GM19467 (cell line): Measurements from ENCODE around the gene DCBLD1.
"Not testable (repeated sequence)": the region's sequence is repeated elsewhere in the genome, so short reads cannot be mapped to it uniquely, and the experiment has no call there.

ENCODE experiments used
- ATAC-seq: cut with Tn5 transposase; IDR thresholded peaks from one replicate; pipeline ENCODE4 v1.9.1; 2021; ENCODE audit warnings: mild to moderate bottlenecking, moderate library complexity; ENCODE audit not compliant: unreplicated experiment

Gene DCBLD1

DNA sequence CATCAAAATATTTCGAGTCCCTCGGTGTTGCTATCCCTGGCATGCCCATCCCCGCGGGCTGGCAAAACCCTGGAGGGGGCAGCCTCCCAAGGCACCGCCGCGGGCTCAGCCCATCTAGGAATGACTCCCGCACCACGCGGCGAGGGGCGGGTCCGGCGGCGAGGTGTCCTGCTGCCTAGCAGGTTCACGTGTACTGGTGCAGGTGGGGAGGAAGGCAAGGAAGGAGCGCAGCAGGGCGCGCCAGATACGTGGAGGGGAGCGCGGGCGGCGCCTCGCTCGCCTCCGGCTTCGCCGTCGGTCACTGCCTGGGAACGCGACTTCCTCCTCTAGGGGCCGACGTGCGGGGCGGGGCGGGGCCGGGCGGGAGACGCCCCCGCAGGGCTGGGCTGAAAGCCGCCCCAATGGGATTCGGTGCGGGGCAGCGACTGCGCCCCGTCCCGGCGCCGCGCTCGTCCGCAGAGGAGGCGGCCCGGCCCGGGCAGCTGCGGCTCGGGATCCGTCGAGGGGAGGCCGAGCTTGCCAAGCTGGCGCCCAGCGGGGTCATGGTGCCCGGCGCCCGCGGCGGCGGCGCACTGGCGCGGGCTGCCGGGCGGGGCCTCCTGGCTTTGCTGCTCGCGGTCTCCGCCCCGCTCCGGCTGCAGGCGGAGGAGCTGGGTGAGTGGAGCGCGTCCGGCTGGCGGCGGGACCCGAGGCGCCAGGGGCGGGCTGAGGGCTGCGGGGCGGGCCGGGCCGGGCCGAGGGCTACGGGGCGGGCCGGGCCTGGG lies at the start of gene DCBLD1:
Gene DCBLD1, plus strand, starts transcription at position 435 of the 764 bp plus-strand sequence. Its CDS starts 108 bp downstream, at position 543.
- peak; percentile 86 for ATAC-seq

DNA sequence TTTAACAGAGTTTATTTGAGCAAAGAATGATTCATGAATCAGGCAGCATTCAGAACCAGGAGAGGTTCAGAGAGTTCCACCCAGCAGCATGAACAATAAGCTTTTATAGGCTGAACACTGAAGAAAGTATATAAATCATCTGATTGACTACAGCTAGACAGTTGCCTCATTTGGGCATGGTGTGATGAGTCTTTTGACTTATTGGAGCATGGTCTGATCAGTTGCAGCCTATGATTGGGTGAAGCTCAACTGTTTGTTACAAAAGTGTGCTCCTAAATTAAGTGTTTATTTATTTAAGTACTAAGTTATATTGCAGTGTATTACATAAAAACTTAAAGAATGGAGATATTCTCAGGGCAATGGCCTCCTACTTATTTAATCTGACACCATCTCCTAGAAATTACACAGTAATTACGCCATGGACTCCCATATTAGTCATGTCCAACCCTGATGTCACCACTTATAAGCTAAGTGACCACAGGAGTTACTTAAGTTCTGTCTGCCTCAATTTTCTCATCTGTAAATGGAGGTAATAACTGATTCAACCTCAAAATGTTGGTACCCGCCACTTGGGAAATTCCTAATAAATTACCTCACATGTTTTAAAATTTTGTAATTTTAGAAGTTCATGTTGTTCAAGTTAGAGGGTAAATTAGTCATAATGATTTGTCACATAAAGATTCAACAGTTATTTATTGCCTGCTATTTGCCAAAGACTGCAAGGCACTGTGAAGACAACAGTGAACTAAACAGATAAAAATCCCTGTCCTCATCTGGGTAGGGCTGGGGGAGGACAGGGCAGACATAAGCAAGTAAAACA lies 41.6 kb upstream of the DCBLD1 start:
- ATAC-seq = no peak

DNA sequence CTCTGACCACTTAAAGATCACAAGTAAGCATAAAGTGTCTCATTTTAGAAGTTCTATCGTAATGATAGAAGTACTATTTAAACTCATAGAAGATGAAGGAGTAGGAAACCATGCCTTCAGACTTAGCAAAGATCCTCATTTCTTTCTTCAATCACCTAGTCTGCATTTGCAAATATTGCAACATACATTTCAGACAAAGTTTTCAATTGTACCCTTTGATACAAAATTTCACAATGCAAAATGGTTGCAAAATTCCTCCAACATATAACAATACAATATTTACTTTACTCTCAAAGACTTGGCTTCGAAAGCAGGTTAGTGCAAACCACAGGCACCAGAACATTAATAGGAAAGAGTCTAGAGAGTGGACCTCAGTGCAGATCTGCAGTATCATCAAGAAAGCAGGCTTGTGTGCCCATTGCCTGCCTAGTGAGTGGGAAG lies 40.6 kb upstream of the DCBLD1 start:
- ATAC-seq = no peak

DNA sequence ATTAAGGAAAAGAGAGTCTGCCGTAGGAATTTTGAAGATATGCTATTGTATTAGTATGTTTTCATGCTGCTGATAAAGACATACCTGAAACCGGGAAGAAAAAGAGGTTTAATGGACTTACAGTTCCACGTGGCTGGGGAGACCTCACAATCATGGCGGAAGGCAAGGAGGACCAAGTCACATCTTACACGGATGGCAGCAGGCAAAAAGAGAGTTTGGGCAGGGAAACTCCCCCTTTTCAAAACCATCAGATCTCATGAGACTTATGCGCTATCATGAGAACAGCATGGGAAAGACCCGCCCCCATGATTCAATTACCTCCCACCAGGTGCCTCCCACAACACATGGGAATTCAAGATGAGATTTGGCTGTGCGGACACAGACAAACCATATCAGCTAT lies 40.2 kb upstream of the DCBLD1 start:
- not testable (repeated sequence) for ATAC-seq

DNA sequence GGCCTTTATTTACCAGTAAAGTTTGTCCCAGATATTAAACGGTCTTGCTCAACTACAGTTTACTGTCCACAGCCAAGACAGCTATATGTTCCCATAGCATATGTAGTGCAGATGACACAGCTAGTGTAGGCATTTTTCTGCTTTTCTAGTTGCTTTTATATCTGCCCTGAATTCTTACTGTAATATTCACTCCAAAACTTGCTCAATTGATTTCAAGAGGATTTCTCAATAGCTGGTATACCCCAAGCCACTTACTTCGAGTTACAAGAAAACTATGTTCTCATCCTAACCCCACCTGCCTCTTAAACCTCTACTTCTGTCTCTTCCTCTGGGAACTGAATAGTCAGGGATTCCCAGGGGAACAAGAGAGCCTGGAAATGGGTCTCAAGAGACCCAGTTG lies 37.9 kb upstream of the DCBLD1 start:
- ATAC-seq = no peak

DNA sequence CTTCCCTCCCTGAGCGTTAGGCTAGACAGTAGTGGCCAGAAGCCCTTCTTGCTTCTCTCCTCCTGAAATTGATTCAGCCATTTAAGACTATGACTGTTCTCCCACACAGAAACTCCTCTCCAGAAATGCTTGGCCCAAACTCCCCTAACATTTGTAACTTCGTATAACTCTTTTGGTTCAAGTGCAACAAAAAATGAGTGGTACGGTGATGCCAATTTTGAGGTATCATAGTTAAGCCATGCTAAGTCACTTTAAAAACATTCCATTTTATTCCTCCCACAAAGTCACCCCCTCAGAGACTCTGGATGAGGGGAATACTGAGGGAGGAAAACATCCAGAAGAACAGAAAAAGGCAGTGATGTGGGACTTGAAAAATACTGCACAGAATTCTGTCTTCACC lies 35.6 kb upstream of the DCBLD1 start:
- ATAC-seq = no peak

DNA sequence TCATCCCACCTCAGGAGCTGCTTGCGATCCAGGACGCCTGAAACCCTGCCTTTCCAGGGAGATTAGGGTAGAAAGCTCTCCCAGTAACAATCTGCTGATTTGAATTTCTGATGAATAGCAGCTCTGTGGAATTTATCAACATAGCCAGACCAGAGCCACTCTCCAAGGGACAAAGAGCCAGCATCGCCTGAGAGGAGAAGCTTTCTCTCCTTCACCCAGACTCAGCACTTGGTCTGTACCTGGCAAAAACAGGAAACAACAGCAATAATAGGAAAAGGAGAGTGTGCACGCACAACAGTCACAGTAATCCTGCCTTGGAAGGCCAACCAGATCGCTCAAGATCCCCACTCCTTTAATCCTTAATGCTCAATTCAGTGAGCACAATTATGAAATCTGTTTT lies 34.5 kb upstream of the DCBLD1 start:
- no peak for ATAC-seq

DNA sequence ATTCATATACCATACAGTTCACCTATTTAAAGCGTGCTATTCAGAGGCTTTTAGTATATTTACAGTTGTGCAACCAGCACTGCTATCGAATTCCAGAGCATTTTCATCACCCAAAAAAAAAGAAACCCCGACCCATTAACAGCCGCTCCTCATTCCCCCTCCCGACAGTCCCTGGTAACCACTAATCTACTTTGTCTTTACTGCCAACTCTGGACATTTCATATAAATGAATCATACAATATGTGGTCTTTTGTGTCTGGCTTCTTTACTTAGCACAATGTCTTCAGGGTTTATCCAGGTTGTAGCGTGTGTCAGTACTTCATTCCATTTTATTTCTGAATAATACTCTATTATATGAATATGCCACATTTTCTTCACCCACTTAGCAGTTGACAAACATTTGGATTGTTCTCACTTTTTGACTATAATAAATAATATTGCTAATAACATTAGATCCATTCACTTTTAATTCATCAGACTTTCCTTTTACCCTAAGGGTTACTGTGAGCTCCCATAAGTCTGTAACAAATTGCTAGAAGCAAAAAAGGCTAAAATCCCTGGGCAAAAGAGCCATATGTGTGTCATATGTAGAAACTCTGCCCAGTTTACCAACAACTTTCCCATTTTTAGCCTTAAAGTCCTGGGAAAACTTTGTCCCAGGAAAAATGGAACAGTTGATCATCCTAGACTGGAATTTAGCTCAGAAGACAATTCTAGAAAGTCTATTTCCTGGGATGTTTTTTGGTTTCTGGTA lies 33.6 kb upstream of the DCBLD1 start:
- no peak for ATAC-seq

DNA sequence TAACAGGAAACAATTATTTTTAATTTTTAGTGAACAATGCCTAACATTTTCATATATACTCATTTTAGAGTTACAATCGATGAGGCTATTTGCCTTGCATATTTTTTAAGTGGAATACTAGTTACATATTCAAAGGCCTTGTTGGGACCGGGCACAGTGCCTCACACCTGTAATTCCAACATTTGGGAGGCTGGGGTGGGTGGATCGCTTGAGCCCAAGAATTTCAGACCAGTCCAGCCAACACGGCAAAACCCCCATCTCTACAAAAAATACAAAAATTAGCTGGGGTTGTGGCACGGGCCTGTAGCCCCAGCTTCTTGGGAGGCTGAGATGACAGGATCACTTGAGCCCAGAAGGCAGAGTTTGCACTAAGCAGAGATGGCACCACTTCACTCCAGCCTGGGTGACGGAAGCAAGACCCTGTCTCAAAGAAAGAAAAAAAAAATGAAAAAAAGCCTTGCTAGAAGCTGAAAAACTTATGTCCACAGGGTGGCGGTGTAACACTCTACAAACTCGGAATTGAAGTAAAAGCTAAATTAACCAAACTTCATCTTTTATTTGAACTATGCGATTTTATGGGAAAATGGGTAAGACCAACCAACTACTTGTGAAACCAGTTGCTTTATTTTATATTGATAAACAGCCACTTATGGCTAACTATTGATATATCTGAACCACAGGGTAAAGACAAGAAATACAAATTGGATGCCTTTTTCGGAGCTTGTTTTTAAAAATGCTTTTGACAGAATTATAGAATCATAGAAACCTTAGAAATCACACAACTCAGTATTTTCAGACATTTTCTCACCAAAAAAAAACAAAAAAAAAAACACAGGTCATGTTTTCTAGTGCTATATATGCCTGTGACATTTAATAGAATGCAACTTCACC lies 32.7 kb upstream of the DCBLD1 start:
- no peak for ATAC-seq

DNA sequence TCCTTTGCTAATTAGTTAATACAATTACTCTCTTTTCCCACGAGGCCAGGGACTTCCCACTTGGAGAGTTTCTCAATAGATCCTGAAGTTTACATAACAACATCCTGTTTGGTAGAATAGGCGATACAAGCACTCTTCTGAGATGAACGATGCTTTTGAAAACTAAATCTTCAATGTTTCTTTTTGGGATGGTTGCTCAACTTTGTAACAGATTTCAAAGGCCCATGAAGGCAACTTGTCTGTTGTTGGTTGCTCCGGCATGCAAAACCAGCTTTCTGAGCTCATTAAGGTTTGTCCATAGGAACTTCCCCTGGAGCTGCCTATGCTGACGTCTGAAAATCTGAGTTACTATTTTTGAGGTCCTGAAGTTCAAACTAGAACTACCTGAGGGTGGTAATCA lies 30.8 kb upstream of the DCBLD1 start:
- ATAC-seq = no peak

DNA sequence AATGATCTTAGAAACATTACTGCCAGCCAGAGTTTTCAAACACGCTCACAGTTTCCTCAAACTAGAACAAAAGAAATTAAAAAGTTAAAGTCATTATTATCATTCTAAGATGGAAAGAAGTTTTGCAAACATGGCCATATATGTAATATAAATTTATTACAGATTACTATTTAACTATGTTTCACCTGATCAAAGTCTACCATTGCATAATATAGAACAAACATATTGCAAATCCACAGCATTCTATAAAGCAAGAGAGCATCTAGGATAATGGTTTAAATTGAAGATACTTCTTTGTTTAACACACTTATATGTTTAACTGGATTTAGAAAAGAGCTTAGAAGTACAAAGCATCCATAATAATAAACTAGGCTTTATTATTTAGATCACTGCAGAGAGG lies 26.2 kb upstream of the DCBLD1 start:
- ATAC-seq = no peak

DNA sequence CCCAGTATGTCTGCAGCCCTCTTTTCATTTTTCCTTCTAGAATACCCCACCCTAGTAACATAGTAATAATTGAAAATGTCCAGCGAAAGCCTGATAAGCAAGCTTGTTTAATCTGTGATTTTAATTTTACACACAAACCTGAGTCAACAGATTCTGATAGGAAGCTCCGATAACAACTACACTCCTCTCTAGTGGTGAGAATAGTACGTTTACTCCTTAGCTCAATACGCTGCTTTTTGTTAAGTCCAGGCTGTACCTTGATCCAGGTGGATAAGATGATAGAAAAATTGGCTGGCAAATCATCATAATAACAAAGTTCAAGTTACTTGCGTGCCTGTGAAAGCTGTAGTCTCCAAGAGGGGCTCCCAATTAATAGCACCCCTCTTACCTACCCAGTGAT lies 25.5 kb upstream of the DCBLD1 start:
- no peak for ATAC-seq

DNA sequence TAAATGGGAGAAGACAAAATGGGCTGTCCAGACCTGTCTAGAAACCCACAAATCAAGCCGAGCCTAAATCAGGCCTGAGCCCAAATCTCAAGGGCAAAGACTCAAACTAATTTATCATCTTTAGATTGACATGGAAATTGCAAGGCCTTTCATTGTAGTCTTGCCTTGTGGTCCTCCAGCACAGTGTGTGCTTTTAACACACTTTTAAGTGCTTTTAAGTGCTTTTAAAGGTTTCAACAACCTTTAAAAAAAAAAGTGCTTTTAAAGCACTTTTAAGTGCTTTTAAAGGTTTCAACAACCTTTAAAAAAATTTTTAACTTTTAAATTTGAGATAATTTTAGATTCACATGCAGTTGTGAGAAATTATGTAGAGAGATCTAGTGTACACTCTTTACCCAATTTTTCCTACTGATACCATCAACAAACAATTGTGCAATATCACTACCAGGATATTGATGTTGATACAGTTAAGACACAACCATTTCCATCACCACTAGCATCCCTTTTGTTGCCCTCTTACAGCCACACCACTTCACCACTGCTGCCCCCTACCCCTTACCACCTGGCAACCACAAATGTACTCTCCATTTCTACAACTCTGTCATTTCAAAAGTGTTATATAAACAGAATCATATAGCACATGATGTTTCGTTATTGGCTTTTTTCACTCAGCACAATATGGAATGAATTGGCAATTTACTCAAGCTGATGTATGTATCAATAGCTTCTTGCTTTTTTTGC lies 23.1 kb upstream of the DCBLD1 start:
- ATAC-seq = no peak

DNA sequence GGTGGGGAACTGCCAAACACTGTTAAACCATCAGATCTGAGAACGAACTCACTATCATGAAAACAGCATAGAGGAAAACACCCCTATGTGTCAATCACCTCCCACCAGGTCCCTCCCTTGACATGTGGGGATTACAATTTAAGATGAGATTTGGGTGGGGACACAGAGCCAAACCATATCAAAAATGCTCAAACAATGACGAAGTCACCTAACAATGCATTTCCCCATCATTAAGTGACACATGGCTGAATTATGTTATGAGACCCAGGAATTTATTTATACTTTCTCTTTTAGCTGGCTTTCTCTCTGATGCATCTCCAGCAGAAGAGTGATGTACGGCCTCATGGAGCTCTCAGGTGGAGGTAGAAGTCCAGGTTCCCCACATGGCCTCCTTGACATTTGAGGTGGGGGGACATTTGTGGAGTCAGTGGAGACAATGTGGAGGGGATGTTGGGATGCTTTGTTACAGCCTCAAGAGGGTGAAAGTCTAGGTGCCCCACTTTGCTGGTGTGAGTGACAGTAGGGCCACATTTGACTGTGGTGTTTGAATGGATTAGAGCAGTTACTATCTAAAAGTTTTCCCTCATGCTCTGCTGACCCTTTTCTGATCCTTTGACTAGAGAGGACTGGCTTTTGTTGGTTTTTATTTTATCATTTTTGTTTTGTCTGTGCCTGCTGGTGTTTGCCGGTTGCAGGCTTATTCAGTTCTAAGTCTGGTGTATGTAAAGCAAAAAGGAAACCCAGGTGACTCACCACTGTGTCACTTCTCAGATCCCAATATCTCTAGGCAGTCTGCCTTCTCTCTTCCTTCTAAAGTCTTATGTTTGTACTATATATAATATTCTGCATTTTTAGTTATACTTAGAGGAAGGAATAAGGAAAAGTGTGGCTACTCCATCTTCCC lies 18.5 kb upstream of the DCBLD1 start:
- ATAC-seq = no peak

DNA sequence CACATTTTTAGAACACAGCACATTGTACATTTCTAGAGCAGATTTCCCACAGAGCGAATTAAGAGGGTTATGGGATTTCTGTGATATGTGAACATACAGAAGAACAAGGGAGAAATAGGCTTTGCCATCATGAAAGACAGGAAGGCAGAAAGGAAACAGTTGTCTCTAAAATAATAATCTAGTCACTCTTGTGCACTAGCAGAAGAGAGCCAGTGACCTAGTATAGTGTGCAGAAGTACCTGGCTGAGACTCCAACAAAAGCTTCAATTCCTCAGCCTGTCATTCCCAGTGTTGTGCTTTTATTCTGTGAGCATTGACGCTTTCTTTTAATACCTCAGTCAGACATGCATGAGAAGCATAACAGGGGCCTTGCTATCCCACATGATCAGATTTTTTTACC lies 17.8 kb upstream of the DCBLD1 start:
- ATAC-seq = no peak

DNA sequence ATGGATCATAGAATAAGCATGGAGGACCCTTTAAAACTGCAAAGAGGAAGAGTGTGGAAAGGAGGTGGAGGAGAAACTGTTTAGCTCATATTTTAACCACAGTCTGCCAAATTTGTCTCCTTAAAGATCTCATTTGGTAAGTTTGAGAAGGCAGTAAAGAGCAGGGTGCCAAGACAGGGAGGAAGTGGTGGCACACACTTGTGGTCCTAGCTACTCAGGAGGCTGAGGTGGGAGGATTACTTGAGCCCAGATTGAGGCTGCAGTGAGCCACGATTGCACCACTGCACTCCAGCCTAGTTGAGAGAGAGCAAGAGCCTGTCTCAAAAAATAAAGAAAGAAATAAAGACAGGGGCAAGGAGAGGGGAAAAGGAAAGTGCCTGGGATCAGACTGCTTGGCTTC lies 16.8 kb upstream of the DCBLD1 start:
- ATAC-seq = no peak

DNA sequence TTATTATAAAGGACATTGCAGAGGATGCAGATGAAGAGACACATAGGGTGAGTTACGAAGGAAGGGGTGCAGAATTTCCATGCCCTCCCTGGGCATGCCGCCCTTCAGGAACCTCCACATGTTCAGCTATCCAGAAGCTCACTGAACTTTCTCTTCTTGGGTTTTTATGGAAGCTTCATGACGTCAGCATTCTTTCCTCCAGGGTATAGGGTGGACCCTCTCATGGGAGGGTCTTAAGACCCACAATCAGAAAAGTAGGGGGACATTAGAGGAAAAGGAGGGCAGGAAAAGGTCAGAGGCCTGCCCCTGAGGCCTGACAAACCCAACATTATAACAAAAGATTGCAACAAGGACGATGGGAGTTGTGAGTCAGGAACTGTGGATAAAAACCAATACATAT lies 14.6 kb upstream of the DCBLD1 start:
- ATAC-seq = no peak

DNA sequence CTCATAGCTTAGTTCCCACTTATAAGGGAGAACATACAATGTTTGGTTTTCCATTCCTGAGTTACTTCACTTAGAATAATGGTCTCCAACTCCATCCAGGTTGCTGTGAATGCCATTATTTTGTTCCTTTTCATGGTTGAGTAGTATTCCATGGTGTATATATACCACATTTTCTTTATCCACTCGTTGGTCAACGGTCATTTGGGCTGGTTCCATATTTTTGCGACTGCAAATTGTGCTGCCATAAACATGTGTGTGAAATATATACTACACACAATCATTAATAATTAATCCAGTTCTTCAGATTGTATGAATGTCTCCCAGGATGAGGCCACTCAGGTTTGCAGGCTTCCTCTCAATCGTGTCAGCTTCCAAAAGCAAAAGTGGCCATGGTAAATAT lies 13.9 kb upstream of the DCBLD1 start:
- ATAC-seq = not testable (repeated sequence)

DNA sequence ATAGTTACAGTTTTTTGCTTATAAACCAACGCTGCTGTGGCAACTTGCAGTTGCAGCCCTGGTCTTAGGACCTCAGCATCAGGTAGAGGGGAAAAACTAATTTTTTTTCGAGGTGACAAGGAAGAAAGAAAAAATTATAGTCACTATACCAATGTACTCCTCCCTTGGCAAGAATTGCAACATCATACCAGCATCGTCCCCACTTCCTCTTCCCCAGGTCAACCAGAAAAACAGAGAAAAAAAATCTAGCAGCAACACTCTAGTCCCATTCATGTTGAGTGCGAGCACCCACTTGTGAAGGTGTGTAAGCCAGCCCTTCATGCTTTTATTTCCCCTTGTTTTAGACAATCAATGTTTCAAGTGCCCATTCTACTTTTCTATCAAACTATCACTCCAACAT lies 13.1 kb upstream of the DCBLD1 start:
- ATAC-seq = no peak
